GM21515 (cell line): ENCODE results near the gene ARID3C.
"Not testable (repeated sequence)": the region's sequence is repeated elsewhere in the genome, so short reads cannot be mapped to it uniquely, and the experiment has no call there.

ENCODE experiments used
- ATAC-seq: cut with Tn5 transposase; IDR thresholded peaks from one replicate; pipeline ENCODE4 v1.9.1; 2021; ENCODE audit not compliant: unreplicated experiment

The ARID3C gene

GRCh38 chr9:34652602-34653000, 23.7 kb upstream of the ARID3C start:
- no peak for ATAC-seq

DNA sequence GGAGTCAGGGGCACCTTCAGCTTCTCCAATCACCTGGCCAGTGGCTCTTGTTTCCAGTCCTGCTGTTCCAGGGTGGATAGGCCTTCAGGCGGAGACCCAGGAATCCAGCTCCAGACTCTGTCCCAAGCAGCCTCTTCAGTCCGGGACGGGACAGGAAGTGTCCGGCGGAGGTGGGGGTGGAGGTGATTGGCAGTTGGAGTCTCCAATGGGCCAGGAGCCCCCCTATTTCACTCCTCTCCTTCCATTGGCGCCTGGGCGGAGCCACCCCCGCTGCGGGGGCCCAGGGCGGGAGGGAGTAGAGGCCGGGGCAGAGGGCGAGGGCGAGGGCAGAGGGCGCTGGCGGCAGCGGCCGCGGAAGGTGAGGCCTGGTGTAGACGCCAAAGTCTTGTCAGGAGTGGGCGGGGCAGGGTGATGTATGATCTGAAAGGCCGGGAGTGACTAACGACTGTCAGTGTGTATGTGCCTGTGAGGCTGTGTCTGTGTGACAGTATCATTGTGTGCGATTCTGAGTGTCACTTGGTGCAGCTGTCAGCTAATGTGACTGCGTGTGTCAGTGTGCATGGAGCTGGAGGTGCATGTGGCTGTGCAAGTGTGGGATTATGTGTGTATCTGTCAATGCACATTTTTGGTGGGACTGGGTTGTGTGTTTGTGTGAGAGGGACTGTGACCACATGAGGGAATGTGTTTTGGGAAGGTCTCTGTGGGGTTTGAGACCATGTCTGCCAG, 23.2 kb upstream of the ARID3C start, which contains the start of gene IL11RA:
TSS of gene IL11RA (plus strand) at position 310 of the 726 bp plus-strand sequence. CDS start 3,033 bp downstream, outside the sequence.
- ATAC-seq: no peak

GRCh38 chr9:34651321-34651720, 22.5 kb upstream of the ARID3C start:
- no peak for ATAC-seq

GRCh38 chr9:34650816-34651215, 21.9 kb upstream of the ARID3C start:
- no peak for ATAC-seq

GRCh38 chr9:34648673-34649072, 19.8 kb upstream of the ARID3C start:
- no peak for ATAC-seq

- no peak for ATAC-seq
Measured at GRCh38 chr9:34647651-34648050, 18.8 kb upstream of the ARID3C start.

DNA sequence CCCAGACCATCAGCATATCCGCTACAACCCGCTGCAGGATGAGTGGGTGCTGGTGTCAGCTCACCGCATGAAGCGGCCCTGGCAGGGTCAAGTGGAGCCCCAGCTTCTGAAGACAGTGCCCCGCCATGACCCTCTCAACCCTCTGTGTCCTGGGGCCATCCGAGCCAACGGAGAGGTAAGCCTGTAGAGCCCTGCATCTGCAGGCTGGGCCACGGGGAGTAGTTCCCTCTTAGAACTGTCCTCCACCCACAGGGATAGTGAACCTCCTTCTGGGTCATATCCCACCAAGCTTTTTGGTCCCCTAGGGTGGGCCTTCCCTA, 18.2 kb upstream of the ARID3C start:
- ATAC-seq: no peak

GRCh38 chr9:34646211-34647083, 17.6 kb upstream of the ARID3C start, which contains the start of gene GALT:
Gene GALT (plus strand): TSS chr9:34646675. CDS start chr9:34646705, 30 bp downstream.
- peak; percentile 77 for ATAC-seq

- ATAC-seq: no peak
Measured at GRCh38 chr9:34644766-34645314, 16.0 kb upstream of the ARID3C start.

GRCh38 chr9:34642679-34643078, 13.8 kb upstream of the ARID3C start:
- ATAC-seq: no peak

GRCh38 chr9:34639322-34639721, 10.5 kb upstream of the ARID3C start:
- ATAC-seq: not testable (repeated sequence)

- ATAC-seq: no peak
Measured at GRCh38 chr9:34638138-34638445, 9.2 kb upstream of the ARID3C start.

DNA sequence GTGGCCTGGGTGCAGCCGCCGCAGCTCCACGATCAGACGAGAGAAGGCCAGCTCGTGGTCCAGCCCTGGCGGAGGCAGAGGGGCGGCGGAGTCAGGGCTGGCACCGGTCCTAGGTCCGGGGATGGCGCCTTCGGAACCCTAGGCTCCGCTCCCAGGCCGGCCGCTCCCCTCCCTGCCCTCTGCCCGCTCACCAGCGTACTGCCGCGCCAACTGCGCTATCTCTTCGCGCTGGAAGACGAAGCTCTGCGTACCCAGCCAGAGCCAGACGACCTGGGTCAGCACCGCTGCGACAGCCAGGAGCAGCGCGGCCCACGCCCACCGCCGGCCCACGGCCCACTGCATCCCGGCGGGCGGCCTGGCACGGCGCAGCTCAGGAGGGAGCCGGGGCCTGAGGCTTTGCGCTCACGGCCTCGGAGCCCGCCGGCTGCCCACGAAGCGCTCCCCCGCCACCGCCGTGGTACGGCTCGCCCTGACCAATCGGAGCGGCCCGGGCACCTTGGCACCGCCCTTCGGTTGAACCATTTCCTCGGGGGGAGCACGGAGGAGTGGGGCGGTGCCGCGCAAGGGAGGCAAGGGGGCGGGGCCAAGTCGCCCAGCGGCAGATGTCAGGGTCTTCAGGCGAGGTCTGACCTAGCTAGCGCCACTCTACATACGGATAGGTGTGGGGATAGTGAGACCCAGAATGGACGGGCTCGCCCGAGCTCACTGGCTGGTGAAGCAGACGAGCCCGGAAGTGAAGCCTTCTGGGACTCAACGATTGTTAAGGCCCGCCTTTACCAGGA, 8.7 kb upstream of the ARID3C start, which contains the start of gene SIGMAR1:
TSS of gene SIGMAR1 (minus strand) at position 432 of the 782 bp plus-strand sequence. CDS start at position 342, 90 bp downstream.
- peak; percentile 83 for ATAC-seq

- ATAC-seq: peak; percentile 2
Measured at GRCh38 chr9:34636791-34637355, 8.0 kb upstream of the ARID3C start.

DNA sequence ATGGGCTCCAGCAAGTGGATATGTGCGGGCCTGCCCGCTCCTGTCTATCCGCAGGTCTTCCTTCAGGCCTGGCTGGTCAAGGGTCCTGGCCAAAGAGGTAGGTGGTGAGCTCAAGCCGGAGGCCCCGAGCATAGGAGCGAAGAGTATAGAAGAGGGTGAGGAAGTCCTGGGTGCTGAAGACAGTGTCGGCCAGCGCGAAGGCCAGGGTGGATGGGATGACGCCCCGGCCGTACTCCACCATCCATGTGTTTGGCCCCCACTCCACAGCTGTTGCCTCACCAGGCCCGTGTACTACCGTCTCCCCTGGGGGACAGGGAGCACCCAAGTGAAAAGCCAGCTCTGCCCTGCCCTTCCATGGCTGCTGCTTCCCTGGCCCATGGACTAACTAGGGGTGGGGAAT, 6.7 kb upstream of the ARID3C start:
- no peak for ATAC-seq

DNA sequence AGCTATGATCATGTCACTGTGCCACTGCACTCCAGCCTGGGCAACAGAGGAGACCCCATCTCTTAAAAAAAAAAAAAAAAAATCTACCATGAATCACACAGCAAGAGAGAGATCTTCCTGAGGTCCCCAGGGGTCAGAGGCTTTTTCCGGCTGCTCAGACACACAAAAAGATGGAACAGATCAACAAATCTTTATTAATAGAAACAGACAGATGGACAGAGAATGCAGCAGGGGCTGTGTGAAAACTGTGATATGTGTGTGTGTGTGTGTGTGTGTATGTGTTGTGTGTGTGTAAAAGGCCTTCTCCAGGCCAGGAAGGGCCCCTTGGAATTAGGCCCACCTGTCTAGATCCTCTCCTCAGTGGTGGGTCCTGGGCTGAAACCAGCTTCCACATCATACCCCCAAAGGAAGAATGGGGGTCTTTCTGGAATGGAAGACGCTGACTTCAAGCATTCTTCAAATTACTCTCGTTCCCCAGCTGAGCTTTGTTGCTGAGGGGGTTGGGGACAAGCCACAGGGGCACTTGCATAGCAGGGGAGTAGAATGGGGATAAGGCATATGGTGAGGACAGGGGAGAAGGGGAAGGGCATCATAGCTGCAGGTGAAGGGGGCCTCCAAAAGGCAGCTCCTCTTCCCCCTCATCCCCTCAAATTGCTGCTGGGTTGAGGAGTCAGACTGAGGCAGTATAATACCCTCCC, 5.8 kb upstream of the ARID3C start:
- no peak for ATAC-seq

- ATAC-seq: no peak
Measured at GRCh38 chr9:34633851-34634550, 5.1 kb upstream of the ARID3C start.

- no peak for ATAC-seq
Measured at GRCh38 chr9:34633166-34633565, 4.3 kb upstream of the ARID3C start.

GRCh38 chr9:34630402-34631154, 1.7 kb upstream of the ARID3C start:
- no peak for ATAC-seq
